GM19455 (cell line): ENCODE results near the gene SNX33.
"Not testable (repeated sequence)": the region's sequence is repeated elsewhere in the genome, so short reads cannot be mapped to it uniquely, and the experiment has no call there.

ENCODE experiments used
- ATAC-seq: cut with Tn5 transposase; IDR thresholded peaks from one replicate; pipeline ENCODE4 v1.9.1; 2021; ENCODE audit not compliant: unreplicated experiment

The SNX33 gene

GRCh38 chr15:75680007-75680789 is 32.5 kb downstream of the SNX33 start:
- ATAC-seq: no peak

GRCh38 chr15:75682181-75683135 is 34.7 kb downstream of the SNX33 start:
- ATAC-seq: no peak

- not testable (repeated sequence) for ATAC-seq
Observed at GRCh38 chr15:75683646-75684312, 36.1 kb downstream of the SNX33 start.

- no peak for ATAC-seq
Observed at GRCh38 chr15:75684648-75685047, 36.9 kb downstream of the SNX33 start.

- ATAC-seq: no peak
Observed at GRCh38 chr15:75685195-75685594, 37.5 kb downstream of the SNX33 start.

GRCh38 chr15:75686212-75686642 is 38.5 kb downstream of the SNX33 start:
- ATAC-seq: not testable (repeated sequence)

- ATAC-seq: no peak
Observed at GRCh38 chr15:75687486-75688277, 40.0 kb downstream of the SNX33 start.

- no peak for ATAC-seq
Observed at GRCh38 chr15:75688278-75688557, 40.5 kb downstream of the SNX33 start.

- ATAC-seq: no peak
Observed at GRCh38 chr15:75688831-75689230, 41.1 kb downstream of the SNX33 start.

GRCh38 chr15:75689429-75689828 is 41.7 kb downstream of the SNX33 start:
- ATAC-seq: not testable (repeated sequence)

- ATAC-seq: not testable (repeated sequence)
Observed at GRCh38 chr15:75692311-75692710, 44.6 kb downstream of the SNX33 start.

- ATAC-seq: not testable (repeated sequence)
Observed at GRCh38 chr15:75693028-75693427, 45.3 kb downstream of the SNX33 start.

- no peak for ATAC-seq
Observed at GRCh38 chr15:75693501-75694240, 46.0 kb downstream of the SNX33 start.

GRCh38 chr15:75694241-75695182 is 46.8 kb downstream of the SNX33 start:
- ATAC-seq: no peak

- no peak for ATAC-seq
Observed at GRCh38 chr15:75695220-75695619, 47.5 kb downstream of the SNX33 start.

- no peak for ATAC-seq
Observed at GRCh38 chr15:75695634-75696310, 48.1 kb downstream of the SNX33 start.

GRCh38 chr15:75696311-75696720 is 48.6 kb downstream of the SNX33 start:
- ATAC-seq: no peak

- ATAC-seq: no peak
Observed at GRCh38 chr15:75696854-75697259, 49.1 kb downstream of the SNX33 start.
